Left ventricle myocardium superior (tissue), 1 donor: ENCODE measurements around the gene STK40. TPM values are rescaled to one million over a fixed set of nuclear protein-coding genes. Genes with fewer than 3 reads are reported as not detected.
A peak's percentile ranks its signal among the peaks of the same experiment; 100 is the strongest.

Experiments
- ATAC-seq: fragments of 200-7000 bp; cut with Tn5 transposase; one replicate; pipeline ENCODE4 v1.9.1; 2020; ENCODE audit warnings: mild to moderate bottlenecking, moderate library complexity
- DNase-seq: peaks from one replicate; pipeline ENCODE4 v3.0.0-alpha.2; 2020
- intact Hi-C: fragments of 100-400 bp; cut with micrococcal nuclease; formaldehyde crosslinking; loops from one replicate; pipeline ENCODE4 v1.11.0; 2022
- long read RNA-seq: library from polyadenylated mRNA; unstranded; transcript quantifications from one replicate; pipeline ENCODE4 v2.0.0, GENCODE V29; 2021
- total RNA-seq: library from RNA; stranded (reverse); fragmentation: NEBNext Ultra II Directional; extraction: Animal tissue kit (Norgen Biotek cat#: 25700); gene quantifications from one replicate; pipeline ENCODE4 v1.2.1, GENCODE V29; 2021
- donor health status: DM: no; HTN: yes; CAD: no; lungs with severe emphysema.

STK40 gene
- 78.4 TPM for total RNA-seq
- long read RNA-seq, transcript STK40-204 (11 exons, 3,621 nt) = major isoform, 19 of 39 reads
- long read RNA-seq, partial matches to known transcripts = 3 of 39 reads
- long read RNA-seq, other reads (novel, unspliced or antisense) = 16 of 39 reads

GRCh38 chr1:36385410-36386264 lies at the start of gene STK40:
STK40 (minus strand) TSS chr1:36385924; CDS start chr1:36361332, 24,592 bp downstream.
- ATAC-seq = peak; percentile 90

GRCh38 chr1:36433102-36433501 lies 47.4 kb upstream of the STK40 start:
- intact Hi-C loops = no loop called here
- DNase-seq (no peak), ATAC-seq (no peak)

More at GRCh38 chr1:36385410-36386264, at the start of gene STK40:
- intact Hi-C loops = no loop called here
- peak; percentile 98 for DNase-seq

GRCh38 chr1:36432616-36433015 lies 46.9 kb upstream of the STK40 start:
- no peak for DNase-seq
- intact Hi-C loops = no loop called here
- no peak for ATAC-seq

GRCh38 chr1:36425791-36426190 lies 40.1 kb upstream of the STK40 start:
- ATAC-seq = no peak
- DNase-seq = no peak
- intact Hi-C loops = no loop called here

GRCh38 chr1:36421649-36422048 lies 35.9 kb upstream of the STK40 start:
- intact Hi-C loops = loop anchor here (5.0 kb wide), 1 partner anchor 79 kb away; no protein-coding TSS in a partner anchor
- ATAC-seq (no peak), DNase-seq (no peak)

- intact Hi-C loops = loop anchor here (5.0 kb wide), 1 partner anchor 79 kb away; no protein-coding TSS in a partner anchor
- DNase-seq (peak; percentile 92), ATAC-seq (peak; percentile 94)
Measured at GRCh38 chr1:36420836-36421317, 35.2 kb upstream of the STK40 start.

GRCh38 chr1:36420409-36420808 lies 34.7 kb upstream of the STK40 start:
- intact Hi-C loops = loop anchor here (5.0 kb wide), 1 partner anchor 78 kb away; no protein-coding TSS in a partner anchor
- DNase-seq (no peak), ATAC-seq (peak; percentile 66)

GRCh38 chr1:36419569-36419968 lies 33.8 kb upstream of the STK40 start:
- DNase-seq = no peak
- intact Hi-C loops = loop anchor here (10.0 kb wide), 1 partner anchor 325 kb away; no protein-coding TSS in a partner anchor
- ATAC-seq = no peak

GRCh38 chr1:36419140-36419539 lies 33.4 kb upstream of the STK40 start:
- no peak for DNase-seq
- ATAC-seq = peak; percentile 51
- intact Hi-C loops = loop anchor here (10.0 kb wide), 1 partner anchor 324 kb away; no protein-coding TSS in a partner anchor

GRCh38 chr1:36417931-36418330 lies 32.2 kb upstream of the STK40 start:
- ATAC-seq (no peak), DNase-seq (no peak)
- intact Hi-C loops = loop anchor here (10.0 kb wide), 1 partner anchor 323 kb away; no protein-coding TSS in a partner anchor

GRCh38 chr1:36415661-36416326 lies 30.1 kb upstream of the STK40 start:
- DNase-seq (no peak), ATAC-seq (no peak)
- intact Hi-C loops = loop anchor here (10.0 kb wide), 1 partner anchor 321 kb away; no protein-coding TSS in a partner anchor

GRCh38 chr1:36414384-36414783 lies 28.7 kb upstream of the STK40 start:
- no peak for ATAC-seq
- no peak for DNase-seq
- intact Hi-C loops = loop anchor here (10.0 kb wide), 1 partner anchor 320 kb away; no protein-coding TSS in a partner anchor

GRCh38 chr1:36411674-36412648 lies 26.2 kb upstream of the STK40 start:
- no peak for DNase-seq
- no peak for ATAC-seq
- intact Hi-C loops = loop anchor here (10.0 kb wide), 1 partner anchor 317 kb away; no protein-coding TSS in a partner anchor

GRCh38 chr1:36408479-36408878 lies 22.8 kb upstream of the STK40 start:
- DNase-seq (no peak), ATAC-seq (no peak)
- intact Hi-C loops = no loop called here

- intact Hi-C loops = no loop called here
- ATAC-seq (no peak), DNase-seq (no peak)
Measured at GRCh38 chr1:36406440-36406839, 20.7 kb upstream of the STK40 start.

GRCh38 chr1:36402504-36402890 lies 16.8 kb upstream of the STK40 start:
- DNase-seq (no peak), ATAC-seq (no peak)
- intact Hi-C loops = no loop called here

- DNase-seq (no peak), ATAC-seq (no peak)
- intact Hi-C loops = no loop called here
Measured at GRCh38 chr1:36401602-36402503, 16.1 kb upstream of the STK40 start.
